HG03064 (cell line): ENCODE results near the gene RIC8B.

Experiments
- ATAC-seq: cut with Tn5 transposase; IDR thresholded peaks from one replicate; pipeline ENCODE4 v1.9.1; 2021; ENCODE audit warnings: low read depth; ENCODE audit not compliant: unreplicated experiment

Gene RIC8B

GRCh38 chr12:106924268-106924861, 149.9 kb downstream of the RIC8B start:
- no peak for ATAC-seq

- ATAC-seq: no peak
Measured at GRCh38 chr12:106926657-106927056, 152.2 kb downstream of the RIC8B start.

- ATAC-seq: no peak
Measured at GRCh38 chr12:106934277-106934676, 159.8 kb downstream of the RIC8B start.
